NCI-H1694 treated with DMSO at 0.1 percent for 48 hours (cell line): Measurements from ENCODE around the gene SUPT4H1.

ENCODE experiments used
- DNase-seq: peaks from one replicate; lab custom pipeline; 2025; lab: John Stamatoyannopoulos, UW

The SUPT4H1 gene

DNA sequence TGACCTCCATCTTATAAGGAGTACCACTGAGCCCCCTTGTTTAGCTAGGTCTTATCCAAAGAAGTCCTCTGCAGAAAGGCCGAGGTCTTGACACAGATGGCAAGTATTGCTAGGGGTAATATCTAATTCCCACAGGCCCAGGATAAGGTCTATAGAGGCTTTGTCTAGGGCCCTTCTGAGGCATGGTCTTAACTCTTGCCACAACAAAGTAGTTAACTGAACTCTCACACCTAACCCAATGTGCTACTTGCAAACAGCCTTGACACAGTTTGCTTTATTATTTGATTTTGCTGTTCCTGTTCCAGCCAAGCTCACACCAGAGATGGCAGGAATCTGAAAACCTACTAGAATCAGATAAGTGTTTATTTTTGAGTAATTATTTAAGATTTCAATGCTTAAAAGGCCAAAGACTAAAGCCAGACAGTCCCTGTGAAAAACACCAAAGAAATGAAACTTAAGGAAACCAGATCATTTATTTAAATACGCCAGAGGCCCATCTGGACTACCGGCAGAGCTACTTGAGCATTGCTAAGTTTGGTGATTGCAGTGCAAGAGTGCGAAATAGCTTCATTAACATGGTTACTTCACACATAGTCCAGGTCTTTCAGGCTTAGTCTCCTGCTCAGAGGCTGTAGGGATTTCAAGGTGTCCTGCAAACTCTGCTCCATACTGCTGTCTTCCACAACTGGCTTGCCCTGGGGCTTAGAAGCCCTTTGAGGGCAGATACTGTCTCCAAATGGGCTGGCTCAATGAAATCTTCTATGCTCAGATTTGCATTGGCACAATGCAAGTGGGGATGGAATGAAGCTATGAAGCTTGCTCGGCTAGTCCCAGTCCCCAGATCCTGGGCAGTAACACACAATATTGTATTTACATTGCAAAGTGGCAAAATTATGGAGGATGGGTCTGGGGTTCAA, 28.5 kb upstream of the SUPT4H1 start:
- DNase-seq: no peak

DNA sequence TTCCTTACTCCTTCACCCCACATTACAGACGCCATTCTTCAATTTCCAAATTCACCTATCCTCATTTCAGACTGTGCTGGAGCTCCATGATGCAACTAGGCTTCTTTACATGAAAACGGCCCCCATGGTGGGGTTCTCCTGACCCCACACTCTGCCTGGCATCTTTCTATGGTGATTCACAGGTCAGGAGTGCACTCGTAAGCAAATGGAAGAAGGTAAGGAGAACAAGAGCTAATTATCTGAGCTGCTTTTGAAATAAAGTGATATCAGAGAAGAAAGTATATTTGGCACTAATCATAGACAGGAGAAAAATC, 27.5 kb upstream of the SUPT4H1 start:
- no peak for DNase-seq

DNA sequence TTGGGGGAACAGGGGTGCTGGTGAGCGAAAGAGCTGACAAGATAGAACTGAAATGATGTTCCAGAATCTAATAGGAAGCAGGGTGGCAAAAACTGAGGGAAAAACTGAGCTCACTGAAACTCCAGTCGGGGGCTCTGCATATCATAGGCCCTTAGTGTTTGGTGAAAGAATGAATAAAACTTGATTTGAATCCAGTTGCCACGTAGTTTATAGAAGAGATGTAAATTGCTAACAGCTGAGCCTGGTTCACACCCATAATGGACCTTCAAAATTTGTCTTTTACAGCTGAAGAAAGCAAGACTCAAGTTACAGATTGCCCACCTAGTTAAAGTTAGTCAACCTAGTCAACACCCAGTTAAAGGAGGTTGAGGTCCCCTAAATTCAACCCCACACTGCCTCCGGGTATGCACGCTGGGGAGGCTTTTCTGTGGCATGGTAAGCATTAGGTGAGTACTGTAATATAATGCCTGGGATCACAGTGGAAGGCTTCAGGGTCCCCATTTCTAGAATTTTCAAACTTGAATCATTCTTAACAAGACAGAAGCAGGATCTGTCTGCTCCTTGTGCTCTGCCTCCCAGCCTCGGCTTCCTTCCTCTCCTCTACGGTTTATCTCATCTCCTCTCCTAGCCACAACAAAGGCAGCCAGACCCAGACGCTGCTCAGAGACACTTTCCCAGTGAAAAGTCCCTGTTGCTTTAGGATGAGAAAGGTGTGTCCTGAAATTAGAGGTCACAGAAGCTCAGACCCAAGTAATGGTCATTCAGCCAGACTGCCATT, 26.9 kb upstream of the SUPT4H1 start:
- DNase-seq: no peak

DNA sequence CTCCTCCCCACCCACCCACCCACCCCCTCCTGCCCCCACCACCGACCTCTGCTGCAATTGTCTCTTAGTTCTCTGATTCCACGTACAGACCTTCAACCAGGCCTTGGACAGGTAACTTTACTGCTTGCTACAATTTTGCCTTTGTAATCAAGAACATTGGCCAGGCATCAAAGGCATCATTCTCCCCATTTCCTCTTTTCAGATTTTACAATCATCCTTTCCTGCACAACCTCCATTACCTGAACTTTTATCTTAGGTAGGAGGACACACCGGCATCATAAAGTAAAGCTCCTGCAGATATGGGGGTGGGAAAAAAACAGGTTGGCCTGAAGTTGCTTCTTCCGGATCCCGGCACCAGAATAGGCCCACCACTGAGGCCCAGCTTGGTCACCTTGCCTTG, 25.7 kb upstream of the SUPT4H1 start:
- DNase-seq: no peak

DNA sequence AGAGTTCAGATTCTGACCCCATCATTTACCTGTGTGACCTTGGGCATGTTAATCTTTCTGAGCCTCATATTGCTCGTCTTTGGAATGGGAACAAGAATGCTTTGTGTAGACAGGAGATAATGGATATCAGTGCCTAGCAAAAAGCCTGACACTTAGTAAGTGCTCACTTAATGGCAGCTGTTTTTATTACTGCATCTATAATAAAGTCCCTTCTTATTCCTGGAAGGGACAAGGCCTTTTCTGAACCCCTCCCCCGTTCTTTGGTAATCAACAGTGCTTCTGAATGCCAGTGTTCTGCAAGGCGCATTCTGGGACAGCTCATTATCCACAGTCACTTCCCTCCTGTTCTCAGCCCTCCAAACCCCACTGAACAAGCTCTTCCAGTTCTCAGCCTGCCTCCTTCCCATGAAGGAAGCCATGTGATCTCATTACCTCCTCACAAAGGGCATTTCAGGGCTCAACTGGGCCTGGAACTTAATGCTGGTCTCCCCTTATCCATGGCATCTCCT, 25.1 kb upstream of the SUPT4H1 start:
- no peak for DNase-seq

DNA sequence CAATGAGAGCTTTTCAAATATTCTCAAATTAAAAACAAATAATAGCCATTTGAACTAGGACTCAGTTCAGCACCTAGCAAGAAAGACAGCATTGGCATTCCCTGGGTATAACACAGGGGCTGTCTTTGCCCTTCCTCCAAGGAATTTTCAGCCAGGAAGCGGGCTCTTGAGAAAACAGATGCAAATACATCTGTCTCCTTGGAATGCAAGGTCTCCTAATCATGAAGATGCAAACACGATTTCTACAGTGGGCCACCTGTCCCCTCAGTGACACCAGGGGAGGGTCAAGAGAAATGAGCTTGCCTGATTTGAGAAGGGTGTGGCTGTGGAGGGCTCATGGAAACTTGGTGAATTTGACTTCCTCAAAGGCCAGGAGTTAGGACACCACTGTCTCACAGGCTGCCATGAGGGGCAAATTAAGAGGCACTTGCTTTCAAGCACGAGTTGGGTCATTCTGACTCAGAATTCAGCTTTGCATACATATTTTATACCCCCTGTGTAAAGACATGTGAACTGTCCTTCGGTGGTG, 24.5 kb upstream of the SUPT4H1 start:
- DNase-seq: no peak

DNA sequence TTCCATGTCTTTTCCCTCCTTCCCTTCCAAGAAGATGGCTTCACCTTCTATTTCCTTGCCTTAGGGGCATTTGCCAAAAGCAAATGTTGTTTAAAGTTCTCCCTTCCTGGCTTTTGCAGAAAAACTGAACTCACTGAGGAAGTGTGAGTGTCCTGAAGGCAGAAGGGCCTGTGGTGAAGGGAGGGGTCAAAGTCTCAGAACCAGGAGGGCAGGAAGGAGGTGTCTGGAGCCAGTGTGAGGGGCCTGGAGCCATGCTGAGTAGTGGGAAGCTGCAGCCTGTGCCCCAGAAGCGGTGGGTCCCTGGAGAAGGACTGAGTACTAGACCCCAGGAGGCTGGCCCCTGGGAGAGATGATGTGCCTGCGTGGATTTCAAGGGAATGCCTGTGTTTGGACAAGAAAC, 23.8 kb upstream of the SUPT4H1 start:
- no peak for DNase-seq

DNA sequence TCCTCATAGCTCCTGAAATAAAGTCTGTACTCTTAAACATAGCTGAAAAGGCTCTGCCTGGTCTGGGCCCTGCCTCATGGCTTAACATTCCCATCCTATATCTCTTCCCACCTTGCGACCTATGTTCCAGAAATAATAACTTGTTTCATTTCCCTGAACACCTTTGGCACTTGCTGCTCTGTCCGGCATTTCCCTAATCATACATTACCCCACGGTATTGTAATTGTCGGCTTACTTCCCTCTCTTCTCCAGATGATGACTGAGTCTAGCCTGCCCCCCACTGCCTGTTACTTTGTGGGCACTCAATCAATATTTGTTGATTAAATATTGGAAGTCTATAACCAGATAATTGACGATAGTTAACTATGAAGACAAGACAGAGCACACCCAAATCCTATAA, 23.3 kb upstream of the SUPT4H1 start:
- DNase-seq: no peak

DNA sequence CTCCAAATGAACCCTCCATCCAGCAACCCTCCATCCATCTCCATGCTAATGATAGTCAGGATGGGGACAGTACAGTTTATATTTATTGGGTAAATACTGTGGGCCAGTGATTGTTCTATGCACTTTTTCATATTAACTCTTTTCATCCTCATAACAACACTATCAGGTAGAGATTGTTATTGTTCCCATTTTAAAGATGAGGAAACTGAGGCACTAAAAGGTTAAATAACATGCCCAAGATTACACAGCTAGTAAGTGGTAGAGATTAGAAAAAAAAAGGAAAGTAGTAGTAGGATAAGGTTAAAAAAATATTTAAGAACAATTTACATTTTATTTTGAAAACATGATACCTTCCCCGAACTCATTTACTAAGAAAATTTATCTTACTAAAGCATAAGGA, 21.9 kb upstream of the SUPT4H1 start:
- DNase-seq: no peak

DNA sequence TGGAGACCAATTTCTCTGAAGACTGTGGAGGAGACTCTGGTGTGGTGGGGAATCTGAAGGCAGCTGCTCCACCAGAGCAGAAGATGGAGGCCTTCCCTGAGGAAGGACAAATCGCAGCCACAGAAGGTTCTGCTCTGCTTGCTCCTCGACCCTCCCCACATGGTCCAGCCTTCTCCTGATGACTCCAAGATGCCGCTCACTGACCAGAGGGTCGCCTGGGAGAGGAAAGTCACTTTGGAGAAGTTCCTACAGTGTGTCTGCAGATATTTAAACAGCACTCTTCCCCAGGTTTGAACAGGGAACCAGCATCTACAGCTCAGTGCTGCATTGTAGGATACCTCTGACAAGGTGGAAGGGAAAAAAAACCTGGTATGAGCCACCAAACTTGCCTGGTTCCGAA, 21.0 kb upstream of the SUPT4H1 start:
- DNase-seq: no peak

DNA sequence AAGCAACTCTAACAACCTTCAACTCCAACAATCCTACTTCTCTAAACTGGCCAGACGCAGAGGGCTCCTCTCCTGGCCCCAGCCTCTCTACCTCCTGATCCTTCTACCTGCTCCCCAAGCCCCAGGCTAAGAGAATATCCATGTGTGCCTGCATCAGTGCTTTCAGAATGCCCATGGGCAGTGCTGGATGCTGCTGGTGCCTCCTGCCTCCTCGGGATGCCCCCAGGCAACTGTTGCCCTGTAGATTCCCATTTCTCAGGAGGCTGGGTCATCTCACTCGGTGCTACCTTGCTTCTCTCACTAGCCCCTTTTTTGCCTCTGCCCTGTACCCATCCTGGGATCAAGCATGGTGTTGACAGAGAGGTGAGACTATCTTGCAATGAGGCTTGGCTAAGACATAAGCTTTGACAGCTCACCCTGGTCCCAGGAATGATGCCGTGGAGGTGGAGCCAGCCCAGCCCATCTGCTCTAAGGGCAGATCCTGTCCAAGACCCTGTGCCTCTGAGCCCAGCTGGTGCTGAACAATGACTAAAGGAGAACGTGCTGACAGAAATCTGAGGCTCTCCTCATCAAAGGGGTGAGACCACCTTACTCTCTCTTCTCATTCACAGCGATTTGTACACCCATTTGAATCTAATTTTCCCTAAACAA, 19.4 kb upstream of the SUPT4H1 start:
- DNase-seq: no peak

DNA sequence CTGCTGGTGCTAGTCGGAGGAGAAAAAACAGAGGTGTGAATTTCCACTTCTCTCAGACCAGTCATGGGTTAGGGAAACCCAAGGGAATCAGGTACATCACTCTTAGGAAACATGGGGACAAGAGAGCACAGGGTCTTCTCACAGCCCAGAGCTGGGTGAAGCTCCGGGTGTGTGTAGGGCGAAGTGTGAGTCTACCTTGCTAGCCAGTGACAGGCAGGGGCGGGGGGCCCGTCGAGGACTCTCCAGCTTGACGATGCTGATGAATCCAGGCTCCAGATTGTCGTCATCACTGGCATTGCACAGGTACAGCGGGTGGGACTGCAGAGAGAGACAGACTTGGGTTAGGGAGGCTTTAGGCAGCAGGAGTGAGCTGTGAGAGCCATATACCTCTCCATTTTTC, 18.7 kb upstream of the SUPT4H1 start:
- no peak for DNase-seq

DNA sequence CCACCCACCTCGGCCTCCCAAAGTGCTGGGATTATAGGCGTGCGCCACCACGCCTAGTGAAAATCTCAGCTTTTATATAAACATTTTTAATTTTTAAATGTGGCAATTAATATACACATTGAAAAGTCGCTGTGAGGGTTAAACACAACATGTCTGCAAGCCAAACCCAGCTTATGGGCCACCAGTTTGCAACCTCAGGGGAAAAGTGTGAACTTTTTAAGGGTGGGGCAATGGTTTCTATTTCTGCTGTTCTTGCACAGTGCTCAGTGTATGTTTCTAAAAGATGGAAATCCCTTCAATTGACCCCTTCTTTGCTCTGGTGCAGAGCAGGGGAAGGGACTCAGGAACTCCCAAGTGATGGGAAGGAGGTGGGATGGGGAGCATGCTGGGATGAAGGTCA, 18.3 kb upstream of the SUPT4H1 start:
- no peak for DNase-seq

DNA sequence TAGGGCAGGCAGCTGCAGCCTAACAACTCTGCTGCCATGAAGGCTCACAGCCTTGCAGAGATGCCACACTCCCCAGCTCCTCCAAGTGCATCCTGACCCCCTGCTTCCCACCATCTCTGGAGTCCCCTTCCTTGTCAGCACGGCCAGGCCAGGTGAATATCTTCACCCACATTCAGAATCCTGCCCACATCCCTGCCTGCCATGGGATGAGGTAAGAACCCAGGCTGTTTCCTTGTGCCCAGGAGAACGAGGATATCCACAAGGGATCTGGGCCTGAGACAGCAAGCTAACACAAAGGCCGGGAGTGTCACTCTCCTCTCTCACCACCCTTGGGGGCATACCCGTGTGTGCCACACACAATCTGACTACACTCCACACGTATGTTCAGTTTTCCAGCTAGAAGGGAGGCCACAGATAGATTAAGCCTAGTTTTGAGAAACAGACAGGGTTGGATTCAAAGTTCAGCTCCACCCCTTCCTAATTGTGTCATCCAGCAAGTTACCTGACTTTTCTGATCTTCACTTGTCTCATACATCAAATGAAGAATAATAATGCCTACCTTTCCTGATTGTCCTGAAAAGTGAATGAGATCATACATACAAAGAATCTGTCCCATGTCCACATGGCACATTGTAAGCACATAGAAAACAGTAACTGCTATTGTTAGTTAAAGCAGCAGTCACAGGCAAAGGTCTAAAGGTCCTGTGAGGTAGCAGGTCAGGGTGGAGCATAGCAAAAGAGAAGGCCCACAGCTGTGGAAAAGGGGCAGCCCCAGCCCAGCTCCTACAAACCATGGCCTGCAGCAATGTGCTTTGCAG, 17.4 kb upstream of the SUPT4H1 start:
- no peak for DNase-seq

DNA sequence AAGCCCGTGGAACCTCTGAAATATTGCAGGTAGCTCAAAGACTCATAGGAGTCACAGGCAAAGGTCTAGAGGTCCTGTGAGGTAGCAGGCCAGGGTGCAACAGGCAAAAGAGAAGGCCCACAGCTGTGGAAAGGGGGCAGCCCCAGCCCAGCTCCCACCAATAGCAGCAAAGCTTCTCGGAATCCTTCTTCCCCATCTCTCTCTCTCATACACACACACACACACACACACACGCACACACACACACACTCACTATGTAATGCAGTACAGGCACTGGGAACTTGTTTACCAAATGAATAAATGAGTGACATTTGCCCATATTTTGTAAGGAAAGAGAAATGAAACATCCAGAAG, 16.8 kb upstream of the SUPT4H1 start:
- no peak for DNase-seq

DNA sequence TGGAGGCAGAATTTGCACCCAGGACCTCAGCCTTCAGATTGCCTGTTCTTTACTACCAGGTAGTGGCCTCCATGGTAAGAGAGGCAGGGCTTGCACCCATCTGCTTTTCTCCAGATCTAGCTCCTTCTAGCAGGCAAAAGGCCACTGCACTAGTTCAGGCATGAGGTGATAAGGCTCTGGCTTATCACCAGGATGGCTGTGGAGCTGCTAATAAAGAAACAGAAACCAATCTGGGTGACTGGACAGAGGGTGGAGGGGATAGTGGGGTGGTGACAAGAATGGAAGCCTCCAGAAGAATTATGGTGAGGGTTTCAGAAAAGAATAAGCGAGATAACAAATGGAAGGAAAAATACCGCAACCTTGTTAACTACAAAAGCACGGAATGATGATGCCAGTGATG, 15.5 kb upstream of the SUPT4H1 start:
- DNase-seq: no peak

DNA sequence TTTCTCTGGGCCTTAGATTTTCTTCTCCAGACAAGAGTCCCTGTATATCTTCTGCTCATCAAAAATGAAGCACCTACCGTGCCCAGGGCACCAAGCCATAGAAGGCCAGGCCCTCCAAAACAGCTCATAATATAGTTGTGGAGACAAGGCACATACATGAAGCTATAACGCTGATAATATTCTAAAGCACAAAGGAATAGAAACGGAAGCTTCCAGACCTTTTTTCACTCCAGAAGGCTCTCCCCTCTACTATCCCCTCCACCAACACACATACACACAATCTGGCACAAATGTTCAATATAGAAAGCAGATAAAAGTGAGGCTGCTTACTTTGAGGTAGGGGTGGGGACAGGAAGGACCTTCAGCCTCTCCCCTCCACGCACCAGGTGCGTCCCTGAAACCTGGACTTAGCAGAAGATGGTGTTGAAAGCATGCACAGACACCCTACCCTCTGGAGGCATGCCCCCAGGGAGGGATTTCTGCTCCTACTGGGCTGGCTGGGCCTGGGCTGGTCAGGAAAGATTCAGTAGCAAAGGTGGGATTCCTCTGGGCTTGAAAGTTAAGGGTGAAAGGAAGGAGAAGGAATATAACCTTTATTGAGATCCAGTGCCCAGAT, 14.1 kb upstream of the SUPT4H1 start:
- DNase-seq: no peak

DNA sequence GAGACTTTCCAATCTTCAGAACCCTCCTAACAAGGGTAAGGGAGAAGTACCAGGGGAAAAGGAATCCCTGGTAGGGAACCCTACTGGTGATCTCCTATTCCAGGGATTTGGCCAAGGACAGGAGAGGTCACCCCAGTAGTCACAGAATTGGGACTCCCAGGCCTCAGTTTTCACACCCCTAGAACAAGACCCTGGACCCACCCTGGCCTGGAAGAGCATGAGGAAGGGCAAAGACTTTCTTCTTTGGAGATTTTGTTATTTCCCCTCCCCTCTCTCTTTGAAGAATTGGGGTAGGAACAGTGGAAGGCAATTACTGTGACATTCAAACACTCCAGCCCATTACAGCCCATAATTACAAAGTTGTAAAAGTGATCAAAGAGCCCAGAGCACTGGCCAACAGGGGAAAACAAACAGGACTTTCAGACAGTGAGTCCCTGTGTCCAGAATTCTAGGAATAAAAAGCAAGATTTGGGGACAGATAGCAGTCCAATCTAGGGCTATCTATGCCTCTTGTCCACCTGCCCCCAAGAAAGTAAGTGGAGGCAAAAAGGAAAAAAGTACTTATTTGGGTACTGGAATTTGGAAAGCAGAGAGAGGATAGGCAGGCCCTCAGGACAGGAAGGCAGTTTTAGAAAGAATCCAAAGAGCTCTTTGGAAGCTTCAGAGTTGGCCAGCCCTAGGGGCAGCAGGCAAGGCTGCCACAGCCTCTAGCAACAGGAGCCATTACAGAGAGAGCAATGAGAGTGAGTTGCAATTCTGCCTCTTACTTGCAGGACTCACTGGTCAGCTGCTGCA, 13.4 kb upstream of the SUPT4H1 start:
- DNase-seq: no peak

DNA sequence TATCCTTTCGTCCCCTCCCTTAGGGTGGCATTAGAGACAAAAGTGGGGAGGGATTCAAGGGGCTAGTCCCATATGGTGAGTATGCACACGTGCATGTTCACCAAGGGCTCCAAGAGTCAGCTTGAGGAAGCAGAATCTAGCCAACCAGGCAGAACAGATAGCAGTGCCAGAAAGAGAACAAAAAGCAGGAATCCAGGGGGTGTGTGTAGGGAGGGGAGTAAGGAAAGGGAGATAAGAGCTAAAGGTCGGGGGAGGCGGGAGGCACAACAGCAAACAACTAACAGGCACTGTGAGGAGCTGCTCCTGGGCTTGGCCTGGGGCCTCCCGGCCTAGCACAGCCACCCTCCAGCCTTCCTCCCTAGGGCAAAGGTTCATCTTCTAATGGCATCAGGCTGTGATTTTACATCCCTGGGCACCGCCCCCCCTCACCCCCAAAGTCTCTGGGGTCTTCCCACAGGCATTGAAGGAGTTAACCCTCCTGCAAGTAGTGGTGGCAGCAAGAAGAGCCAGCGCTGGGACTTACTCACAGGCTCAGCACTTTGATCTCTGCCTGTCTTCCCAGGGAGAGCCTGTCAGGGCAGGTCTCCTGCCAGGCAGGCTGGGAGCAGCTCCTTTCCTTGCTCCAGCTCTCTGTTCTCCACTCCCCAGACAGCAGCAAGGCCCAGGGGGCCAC, 12.4 kb upstream of the SUPT4H1 start:
- no peak for DNase-seq
